Measurements from ENCODE around the gene C12orf42.

Gene C12orf42

DNA sequence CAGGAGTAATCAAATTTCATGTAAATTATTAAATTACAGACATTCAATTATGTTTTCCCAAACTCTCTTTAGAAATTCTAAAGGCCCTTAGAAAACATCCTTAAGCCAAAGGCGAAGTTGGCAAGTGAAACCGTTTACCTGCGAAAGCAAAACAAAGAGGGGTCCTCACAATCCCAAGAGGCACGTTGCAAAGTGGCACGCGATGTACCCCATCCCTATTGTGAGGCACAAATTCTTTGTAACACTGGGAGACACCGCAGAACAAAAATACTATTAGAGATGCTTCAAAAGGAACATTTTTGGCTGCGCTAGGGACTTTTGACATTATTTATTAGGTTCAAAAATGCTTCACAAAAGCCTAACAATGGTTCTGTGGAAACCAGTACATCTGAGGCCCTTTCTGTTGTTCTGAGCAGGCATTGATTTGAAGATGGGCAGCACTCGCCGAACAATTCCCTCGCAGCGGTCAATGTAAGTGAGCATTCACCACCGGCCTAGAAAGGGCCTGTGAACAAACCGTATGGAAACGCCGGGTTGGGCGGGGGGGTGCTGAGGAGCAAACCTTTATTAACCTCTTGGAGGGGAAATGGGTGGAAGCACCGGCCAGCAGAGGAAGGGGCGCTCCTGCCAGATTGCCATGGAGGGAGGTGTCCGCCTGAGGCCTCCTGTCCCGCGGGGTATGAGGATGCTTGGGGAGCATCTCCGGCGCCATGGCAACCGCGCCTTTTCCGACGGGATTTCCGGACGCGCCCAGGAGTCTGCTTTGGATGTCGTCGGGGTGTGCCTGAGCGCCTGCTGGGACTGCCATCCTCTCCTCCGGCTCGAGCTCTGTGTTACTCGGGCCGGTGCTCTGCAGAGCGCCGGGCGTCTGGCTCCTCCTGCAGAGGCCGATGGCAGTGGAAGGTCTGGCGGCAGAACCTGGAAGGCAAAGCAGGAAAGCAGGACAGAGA lies 193.9 kb downstream of the C12orf42 start:
- no peak for DNase-seq (ENCODE audit: low read depth)
- no peak overlapping the region for H3K4me3 ChIP-seq (ENCODE audit: control insufficient read depth, low read depth, low read length)
- TF ChIP-seq, protein P1, sequence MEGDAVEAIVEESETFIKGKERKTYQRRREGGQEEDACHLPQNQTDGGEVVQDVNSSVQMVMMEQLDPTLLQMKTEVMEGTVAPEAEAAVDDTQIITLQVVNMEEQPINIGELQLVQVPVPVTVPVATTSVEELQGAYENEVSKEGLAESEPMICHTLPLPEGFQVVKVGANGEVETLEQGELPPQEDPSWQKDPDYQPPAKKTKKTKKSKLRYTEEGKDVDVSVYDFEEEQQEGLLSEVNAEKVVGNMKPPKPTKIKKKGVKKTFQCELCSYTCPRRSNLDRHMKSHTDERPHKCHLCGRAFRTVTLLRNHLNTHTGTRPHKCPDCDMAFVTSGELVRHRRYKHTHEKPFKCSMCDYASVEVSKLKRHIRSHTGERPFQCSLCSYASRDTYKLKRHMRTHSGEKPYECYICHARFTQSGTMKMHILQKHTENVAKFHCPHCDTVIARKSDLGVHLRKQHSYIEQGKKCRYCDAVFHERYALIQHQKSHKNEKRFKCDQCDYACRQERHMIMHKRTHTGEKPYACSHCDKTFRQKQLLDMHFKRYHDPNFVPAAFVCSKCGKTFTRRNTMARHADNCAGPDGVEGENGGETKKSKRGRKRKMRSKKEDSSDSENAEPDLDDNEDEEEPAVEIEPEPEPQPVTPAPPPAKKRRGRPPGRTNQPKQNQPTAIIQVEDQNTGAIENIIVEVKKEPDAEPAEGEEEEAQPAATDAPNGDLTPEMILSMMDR (conservative IDR thresholded peaks at IDR 0.05; ENCODE audit: control insufficient read depth, insufficient read depth, low read depth, low read length) = no peak

DNA sequence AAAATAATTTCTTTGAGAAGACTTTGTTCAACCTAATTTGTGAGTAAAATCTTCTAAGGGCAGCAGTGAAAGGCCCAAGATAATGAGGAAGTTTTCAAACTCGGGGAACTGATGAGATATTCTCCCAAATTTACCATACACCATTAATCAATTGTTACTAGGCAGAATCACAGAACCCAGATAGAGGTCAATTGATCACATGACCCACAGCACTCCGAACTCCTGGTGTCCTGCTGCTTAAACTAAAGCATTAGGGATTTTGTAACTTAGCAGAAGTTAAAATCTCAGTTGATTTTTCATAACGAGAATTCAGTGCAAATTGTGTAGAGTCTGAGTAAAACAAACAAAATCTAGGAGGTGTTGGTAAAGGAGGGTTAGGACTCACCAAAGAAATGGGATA lies 207.8 kb downstream of the C12orf42 start:
- DNase-seq (ENCODE audit: low read depth) = no peak
- TF ChIP-seq, protein P1 (conservative IDR thresholded peaks at IDR 0.05; ENCODE audit: control insufficient read depth, insufficient read depth, low read depth, low read length) = no peak
- no peak overlapping the region for H3K4me3 ChIP-seq (ENCODE audit: control insufficient read depth, low read depth, low read length)

DNA sequence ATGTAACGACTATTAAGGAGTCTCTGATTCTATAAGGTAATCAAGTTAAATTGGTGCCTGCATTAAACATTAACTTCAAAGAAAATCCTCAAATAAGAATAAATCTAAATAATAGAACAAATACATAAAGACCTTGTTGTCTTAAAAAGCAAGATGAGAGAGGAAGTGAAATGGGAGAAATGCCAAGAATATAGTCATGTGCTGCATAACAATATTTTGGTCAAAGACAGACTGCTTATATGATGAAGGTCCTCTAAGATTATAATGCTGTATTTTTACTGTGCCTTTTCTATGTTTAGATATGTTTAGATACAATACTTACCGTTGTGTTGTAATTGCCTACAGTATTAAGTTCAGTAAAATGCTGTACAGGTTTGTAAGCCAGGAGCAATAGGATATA lies 213.6 kb downstream of the C12orf42 start:
- TF ChIP-seq, protein P1 (conservative IDR thresholded peaks at IDR 0.05; ENCODE audit: control insufficient read depth, insufficient read depth, low read depth, low read length) = no peak
- DNase-seq (ENCODE audit: low read depth) = no peak
- H3K4me3 ChIP-seq (ENCODE audit: control insufficient read depth, low read depth, low read length) = no peak overlapping the region

DNA sequence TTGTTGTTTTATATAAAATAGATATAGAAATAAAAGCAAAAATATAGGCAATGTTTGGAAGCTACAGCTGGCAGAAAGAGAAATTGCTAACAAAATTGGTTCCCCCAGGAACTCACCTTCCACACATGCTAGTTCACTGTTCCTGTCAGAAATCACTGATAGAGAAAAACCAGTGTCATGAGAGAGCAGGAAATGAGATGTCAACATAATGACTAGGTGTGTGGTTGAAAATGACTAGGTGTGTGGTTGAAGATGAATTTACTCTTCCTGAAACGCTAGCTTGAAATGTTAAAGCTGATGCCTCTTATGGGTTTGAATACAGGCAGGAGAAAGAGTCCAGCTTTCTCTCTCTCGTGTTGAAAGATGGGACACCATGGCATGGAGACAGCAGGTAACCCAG lies 216.3 kb downstream of the C12orf42 start:
- TF ChIP-seq, protein P1 (conservative IDR thresholded peaks at IDR 0.05; ENCODE audit: control insufficient read depth, insufficient read depth, low read depth, low read length) = no peak
- H3K4me3 ChIP-seq (ENCODE audit: control insufficient read depth, low read depth, low read length) = no peak overlapping the region
- no peak for DNase-seq (ENCODE audit: low read depth)

DNA sequence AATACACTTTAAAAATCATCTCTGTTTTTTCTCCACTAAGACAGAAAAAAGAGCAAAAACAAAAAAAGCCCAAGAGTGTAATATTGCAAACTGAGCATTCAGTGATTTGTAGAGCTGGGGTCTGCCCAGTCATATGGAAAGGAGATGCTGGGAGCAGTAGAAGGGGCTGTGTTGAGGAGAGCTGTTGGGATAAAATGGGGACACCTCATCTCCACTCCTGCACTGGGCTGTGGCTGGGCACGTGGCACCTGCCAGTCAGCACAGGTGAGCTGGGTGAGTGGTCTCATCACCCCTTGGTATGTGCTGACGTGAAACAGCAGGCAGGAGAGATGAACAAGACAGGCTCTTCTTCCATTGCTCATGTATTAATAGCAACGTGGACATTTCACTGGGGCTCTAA lies 217.4 kb downstream of the C12orf42 start:
- H3K4me3 ChIP-seq (ENCODE audit: control insufficient read depth, low read depth, low read length) = no peak overlapping the region
- TF ChIP-seq, protein P1 (conservative IDR thresholded peaks at IDR 0.05; ENCODE audit: control insufficient read depth, insufficient read depth, low read depth, low read length) = no peak
- DNase-seq (ENCODE audit: low read depth) = no peak

DNA sequence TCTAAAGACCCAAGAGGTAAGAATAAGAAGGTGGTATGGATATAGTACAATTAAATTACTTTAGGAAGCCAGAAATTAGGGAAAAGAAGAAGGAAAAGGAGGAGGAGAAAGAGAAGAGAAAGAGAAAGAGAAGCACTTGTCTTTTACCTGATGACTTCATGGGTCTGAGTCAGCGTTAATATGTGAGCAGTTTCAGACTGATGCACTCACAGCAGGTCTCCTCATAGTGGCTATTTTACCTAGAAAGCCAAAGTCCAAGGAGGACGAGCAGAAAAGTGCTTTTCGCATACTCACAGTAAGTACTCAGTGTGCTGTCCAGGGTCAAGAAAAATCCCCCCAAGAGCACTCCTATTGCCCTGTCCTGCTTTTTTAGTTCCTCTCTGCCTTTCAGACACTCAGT lies 222.1 kb downstream of the C12orf42 start:
- H3K4me3 ChIP-seq (ENCODE audit: control insufficient read depth, low read depth, low read length) = no peak overlapping the region
- no peak for DNase-seq (ENCODE audit: low read depth)
- TF ChIP-seq, protein P1 (conservative IDR thresholded peaks at IDR 0.05; ENCODE audit: control insufficient read depth, insufficient read depth, low read depth, low read length) = no peak

Measured in fibroblast of mammary gland (primary cell).